Gastroesophageal sphincter (tissue), 3 donors: ENCODE measurements around the gene SLC35C1.

Source experiments
- CTCF ChIP-seq, 4 experiments: fragments of 200-600 bp in 2 of 4; fragments of 450-650 bp in 2 of 4; sonication (generic) in 1 of 4; IDR thresholded peaks; one replicate each; pipeline ENCODE4 v1.5.1; 2017 to 2019; ENCODE audit warnings: antibody characterized with exemption in 4 of 4, mild to moderate bottlenecking in 2 of 4, moderate library complexity in 2 of 4
- EP300 ChIP-seq: sonication (generic); formaldehyde crosslinking; IDR thresholded peaks from one replicate; pipeline ENCODE4 v1.6.1; 2017; ENCODE audit warnings: antibody characterized with exemption, mild to moderate bottlenecking
- POLR2A ChIP-seq, 2 donors: fragments of 450-650 bp; IDR thresholded peaks; one replicate each; pipeline ENCODE4 v1.6.1; 2017; ENCODE audit warnings: antibody characterized with exemption in 2 of 2, mild to moderate bottlenecking in 2 of 2, moderate library complexity in 1 of 2

- TF ChIP-seq CTCF (IDR thresholded peaks at IDR 0.05) (no peak), EP300 (no peak), POLR2A (IDR thresholded peaks at IDR 0.05) (no peak)
Measured at GRCh38 chr11:45794169-45794568, 10.8 kb upstream of the SLC35C1 start.
